Stimulated activated CD8-positive, alpha-beta memory T cell treated with anti-CD3 and anti-CD28 coated beads, Interleukin-7, amount 100 ng/mL, for 1 hour (primary cell): ENCODE measurements around the gene C1orf56.

ENCODE experiments used
- DNase-seq, 2 donors: peaks; one replicate each; pipeline ENCODE4 v3.0.0-alpha.2; 2020; ENCODE audit warnings: low read depth in 2 of 2

Gene C1orf56

DNA sequence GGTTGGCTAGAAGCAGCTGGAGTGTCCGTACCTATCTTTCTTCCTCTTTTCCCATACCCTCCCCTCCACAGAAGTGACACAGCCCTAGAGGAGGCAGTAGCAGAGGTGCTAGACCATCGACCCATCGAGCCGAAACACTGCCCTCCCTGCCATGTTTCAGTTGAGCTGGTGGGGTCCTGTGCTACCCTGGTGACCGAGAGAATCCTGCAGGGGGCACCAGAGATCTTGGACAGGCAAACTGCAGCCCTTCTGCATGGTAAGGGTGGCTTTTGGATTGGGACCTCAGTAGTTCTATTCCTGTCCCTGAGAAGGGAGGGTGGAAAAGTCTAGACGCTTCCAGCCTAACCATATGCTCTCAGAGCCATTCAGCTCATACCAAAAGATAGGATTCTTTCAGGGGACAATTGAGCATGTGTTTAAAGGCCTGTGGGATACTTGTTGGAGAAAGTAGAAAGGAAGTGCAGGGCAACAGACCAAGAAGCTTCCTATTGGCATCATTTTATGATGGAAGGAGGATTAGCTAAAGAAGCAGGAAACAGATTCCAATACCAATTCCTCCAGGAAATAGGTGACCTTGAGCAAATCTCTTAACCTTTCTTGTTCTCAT is 22.9 kb upstream of the C1orf56 start:
- DNase-seq, result peak; percentile 70 to 79

DNA sequence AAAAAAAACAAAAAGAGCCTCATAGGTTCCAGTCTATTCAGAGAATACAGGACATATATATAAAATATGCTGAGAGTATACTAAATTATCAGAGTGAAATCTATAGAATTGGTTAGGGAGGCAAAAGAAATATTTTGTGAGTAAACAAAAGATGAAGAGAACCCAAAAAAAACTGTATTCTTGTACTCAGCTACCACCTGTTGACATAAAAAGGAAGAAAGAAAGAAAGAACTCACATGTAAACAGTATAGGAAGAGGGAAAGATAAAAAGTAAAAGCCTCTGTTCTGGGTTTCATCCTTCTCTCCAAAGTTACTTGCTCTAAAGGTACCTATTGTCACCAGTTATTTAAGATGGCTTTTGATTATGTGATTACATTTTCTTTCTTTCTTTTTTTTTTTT is 21.1 kb upstream of the C1orf56 start:
- no peak for DNase-seq

DNA sequence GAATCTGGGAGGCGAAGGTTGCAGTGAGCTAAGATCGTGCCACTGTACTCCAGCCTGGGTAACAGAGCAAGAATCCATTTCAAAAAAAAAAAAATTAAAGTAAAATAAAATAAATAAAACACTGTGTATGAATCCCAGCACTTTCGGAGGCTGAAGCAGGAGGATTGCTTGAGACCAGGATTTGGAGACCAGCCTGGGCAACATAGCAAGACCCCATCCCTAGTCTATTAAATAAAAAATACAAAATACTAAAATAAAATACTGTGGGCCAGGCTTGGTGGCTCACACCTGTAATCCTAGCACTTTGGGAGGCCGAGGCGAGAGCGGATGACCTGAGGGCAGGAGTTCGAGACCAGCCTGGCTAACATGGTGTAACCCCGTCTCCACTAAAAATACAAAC is 15.4 kb upstream of the C1orf56 start:
- no peak for DNase-seq

DNA sequence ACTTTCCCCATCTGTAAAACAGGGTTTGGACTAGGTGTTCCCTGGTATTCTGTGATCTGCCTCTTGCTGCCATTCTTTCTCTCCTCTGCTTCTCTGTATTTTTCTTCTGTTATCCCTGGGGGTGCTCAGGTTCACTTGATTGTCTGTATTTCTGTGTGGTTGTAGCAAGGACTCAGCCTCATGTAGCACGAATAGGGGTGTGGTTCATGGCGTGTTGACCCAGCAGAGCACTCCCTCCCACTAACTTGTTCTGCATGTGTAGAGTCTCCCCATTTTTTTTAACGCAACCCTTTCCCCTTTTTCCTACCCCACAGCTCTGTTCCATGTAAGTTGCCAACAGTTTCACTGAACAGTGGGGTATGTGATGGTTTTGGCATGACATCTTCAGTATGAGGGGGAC is 12.4 kb upstream of the C1orf56 start:
- no peak for DNase-seq

DNA sequence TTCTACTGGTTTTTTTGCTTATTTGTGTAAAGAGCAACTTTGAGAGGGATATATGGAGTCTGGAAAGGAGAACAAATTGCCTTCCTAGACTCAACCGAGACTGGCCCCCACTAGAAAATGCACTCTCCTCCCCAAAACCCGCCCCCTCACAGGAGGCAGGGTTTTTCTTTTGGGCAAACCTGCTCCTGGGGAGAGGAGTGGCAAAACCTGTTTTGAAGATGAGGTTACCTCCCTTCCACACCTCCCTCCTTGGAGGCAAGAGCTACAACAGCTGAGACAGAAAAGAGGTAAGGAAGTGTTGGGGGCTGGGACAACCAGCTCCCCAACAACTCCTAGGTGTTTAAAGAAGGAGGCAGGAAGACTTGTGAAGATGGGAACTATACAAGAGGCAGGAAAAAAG is 11.2 kb upstream of the C1orf56 start, which contains the start of gene BNIPL:
BNIPL (plus strand) TSS at position 231 of the 400 bp plus-strand sequence; CDS start at position 371, 140 bp downstream.
- no peak for DNase-seq

DNA sequence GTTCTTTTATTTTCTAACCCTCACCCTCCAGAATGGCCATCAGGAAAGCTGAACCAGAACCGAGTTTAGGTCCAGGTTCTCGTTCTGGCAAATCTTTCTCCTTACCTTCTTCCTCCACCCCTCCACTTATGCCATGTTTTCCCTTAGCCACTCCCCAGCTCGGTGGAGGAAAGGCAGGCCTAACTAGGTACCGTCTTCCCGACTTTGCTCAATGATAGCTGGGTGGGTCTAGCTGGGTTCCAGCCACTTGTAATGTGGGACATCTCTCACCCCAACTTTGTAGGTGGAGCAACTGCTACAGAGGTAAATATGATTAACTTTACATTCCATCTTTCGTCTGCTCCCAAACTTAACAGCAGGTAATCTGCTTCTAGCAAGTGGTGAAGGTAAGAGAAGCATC is 10.5 kb upstream of the C1orf56 start:
- DNase-seq, result no peak

DNA sequence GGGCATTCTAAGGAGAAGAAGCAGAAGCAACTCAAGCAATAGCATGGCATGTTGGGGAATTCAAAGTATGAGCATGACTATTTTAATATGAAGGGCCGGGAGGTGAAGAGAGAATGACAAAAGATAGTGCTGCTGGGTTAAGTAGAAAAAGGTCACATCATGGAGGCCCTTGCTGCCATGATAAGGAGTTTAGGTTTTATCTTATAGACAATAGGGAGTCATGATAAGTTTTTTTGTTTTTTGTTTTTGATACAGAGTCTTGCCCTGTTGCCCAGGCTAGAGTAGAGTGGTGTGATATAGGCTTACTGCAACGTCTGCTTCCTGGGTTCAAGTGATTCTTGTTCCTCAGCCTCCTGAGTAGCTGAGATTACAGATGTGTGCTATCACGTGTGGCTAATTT is 8.0 kb upstream of the C1orf56 start:
- no peak for DNase-seq

DNA sequence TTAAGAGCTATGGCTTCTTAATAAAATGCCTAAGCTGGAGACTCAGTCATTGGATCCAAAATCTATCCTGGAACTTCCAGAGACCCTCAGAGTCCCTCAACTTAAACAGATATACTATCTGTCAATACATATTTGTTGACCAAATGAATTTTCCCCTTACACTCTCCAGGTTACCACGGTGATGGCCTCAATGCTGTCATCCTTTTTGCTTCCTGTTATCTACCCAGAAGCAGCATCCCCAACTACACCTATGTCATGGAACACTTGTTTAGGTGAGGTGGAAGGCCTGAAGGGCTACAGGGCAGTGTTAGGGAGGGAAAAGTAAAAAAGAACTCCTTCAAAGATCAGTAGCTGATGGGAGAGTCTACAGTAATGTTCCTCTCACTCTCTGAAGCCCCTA is 4.4 kb upstream of the C1orf56 start:
- no peak for DNase-seq

DNA sequence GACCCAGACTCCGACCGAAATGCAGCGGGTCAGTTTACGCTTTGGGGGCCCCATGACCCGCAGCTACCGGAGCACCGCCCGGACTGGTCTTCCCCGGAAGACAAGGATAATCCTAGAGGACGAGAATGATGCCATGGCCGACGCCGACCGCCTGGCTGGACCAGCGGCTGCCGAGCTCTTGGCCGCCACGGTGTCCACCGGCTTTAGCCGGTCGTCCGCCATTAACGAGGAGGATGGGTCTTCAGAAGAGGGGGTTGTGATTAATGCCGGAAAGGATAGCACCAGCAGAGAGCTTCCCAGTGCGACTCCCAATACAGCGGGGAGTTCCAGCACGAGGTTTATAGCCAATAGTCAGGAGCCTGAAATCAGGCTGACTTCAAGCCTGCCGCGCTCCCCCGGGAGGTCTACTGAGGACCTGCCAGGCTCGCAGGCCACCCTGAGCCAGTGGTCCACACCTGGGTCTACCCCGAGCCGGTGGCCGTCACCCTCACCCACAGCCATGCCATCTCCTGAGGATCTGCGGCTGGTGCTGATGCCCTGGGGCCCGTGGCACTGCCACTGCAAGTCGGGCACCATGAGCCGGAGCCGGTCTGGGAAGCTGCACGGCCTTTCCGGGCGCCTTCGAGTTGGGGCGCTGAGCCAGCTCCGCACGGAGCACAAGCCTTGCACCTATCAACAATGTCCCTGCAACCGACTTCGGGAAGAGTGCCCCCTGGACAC is 534 bp downstream of the C1orf56 start:
- DNase-seq, result no peak

DNA sequence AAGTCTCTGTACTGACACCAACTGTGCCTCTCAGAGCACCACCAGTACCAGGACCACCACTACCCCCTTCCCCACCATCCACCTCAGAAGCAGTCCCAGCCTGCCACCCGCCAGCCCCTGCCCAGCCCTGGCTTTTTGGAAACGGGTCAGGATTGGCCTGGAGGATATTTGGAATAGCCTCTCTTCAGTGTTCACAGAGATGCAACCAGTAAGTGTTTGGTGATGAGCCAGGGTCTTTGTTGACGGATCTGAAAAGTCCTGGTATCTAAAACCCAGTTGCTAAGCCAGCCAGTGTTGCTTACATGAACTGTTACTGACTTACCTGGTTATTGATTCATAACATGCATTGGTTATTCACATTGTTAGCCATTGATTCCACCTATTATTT is 1.1 kb downstream of the C1orf56 start:
- DNase-seq, result no peak

DNA sequence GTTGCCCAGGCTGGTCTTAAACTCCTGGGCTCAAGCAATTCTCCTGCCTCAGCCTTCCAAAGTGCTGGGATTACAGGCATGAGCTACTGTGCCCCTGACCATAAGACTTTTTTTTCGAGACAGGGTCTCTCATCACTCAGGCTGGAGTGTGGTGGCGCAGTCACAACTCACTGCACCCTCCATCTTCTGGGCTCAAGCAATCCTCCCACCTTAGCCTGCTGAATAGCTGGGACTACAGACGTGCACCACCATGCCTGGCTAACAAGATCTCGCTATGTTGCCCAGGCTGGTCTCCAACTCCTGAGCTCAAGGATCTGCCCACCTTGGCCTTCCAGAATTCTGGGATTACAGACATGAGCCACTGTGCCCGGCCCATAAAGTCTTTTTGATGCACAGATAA is 1.9 kb downstream of the C1orf56 start:
- no peak for DNase-seq

DNA sequence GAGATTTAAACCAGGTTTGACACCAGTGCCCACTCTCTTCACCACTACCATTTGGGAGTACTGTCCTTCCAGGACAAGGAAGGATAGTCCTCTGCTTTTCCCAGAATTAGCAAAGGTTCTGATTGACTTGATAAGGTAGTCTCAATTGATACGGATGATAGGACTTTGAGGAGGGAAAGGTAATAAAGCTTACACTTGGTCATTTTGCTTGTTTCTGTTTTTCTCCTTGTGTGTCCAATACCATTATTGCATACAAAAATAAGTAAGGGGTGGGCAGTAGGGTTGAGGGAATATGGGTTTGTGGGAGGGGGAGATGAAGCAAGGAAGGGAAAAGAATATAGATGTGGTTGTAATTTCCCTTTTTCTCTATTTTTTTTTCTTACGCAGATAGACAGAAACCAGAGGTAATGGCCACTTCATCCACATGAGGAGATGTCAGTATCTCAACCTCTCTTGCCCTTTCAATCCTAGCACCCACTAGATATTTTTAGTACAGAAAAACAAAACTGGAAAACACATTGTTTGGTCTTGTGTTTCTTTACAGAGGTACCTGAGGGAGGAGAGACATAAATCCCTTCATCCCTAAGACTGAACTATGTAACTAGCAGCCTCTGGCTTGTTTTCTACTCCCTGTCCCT is 2.6 kb downstream of the C1orf56 start:
- no peak for DNase-seq

DNA sequence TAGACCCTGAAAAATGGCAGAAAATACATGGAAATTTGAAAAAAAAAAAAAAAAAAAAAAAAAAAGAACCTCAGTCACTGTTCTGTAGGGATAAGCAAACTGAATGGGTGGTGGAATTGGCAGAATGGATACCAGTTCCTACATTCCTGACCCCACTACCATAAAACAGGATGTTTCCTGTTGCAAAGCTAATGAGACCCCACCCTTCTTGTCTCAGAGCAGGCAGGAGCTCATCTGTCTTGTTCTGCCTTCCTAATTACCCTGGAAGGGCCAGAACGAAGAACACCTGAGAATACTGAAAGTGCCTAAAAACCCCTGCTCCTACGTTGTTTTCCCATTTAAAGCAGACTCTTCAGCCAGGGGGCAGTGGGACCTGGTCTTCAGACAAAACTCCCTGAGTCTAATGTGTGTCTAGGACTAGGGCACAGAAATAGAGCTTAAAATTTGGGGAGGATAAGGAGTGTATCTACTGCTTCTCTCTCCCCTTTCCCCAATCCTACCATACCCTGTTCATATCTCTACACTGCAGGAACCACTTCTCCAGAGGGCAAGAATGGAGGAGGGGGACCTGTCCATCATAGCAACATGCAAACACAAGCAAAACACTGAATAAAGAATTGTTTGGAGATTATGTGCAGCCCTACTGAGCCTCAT is 3.9 kb downstream of the C1orf56 start:
- no peak for DNase-seq

DNA sequence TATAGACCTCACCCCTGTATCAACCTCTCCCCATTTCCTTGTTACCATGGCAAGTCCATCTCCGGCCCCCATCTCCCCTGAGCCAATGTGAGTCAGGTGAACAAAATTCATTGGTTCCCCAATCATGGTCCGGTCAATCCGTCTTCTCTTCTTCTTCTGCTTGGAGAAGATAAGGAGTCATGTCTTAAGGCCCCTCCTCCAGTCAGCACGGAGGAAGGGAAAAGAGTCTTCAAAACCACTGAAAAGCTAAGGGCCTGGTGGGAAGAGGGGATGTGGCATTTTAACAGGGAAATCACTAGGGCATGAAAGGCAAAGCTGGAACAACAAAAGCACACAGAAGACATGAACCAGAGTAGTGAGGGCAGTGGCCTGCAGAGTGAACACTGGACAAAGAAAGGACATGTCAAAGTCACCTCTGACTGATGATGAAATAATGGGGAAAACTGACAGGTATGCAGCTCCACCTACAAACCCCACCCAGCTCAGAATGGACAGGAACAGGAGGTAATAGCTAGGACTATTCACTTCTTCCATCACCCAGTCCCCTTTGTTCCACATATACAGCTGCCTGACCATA is 7.5 kb downstream of the C1orf56 start:
- no peak for DNase-seq

DNA sequence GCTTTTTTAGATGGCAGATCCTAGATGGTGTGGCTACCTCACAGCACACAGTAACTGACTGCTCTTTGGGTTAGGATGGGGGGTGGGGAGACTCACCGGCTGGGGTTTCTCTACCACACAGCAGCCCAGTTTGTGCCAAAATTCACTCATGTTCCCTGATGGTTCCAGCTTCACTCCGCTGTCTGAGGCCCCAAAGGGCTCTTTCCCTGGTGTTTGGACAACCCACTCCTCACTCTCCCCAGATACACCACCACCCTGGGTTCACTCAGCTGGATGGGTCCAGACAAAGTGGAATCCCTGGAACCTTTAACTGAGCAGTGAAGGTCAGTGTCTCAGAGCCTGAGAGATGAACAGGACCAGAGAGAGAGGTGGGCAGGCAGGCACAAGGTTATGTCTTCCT is 8.0 kb downstream of the C1orf56 start:
- DNase-seq, result no peak

DNA sequence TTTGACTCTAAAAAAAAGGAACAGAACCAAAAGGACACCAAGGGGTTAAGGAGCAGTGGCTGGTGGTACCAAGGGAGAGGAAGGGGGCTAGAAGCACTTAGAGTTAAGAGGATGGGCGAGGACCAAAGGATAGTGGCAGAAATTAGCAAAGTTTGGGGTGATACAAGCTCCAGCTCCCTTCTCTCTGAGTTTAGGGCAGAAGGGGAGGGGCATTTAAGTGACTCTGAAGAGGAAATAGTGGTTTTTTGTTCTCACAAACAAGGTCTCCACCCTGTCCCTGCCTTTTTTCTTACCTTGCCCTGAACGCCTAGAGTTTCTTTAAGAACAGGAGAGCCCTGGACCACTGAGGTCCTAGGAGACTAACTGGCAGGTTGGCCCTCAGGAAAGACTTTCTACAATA is 8.6 kb downstream of the C1orf56 start:
- DNase-seq, result no peak

DNA sequence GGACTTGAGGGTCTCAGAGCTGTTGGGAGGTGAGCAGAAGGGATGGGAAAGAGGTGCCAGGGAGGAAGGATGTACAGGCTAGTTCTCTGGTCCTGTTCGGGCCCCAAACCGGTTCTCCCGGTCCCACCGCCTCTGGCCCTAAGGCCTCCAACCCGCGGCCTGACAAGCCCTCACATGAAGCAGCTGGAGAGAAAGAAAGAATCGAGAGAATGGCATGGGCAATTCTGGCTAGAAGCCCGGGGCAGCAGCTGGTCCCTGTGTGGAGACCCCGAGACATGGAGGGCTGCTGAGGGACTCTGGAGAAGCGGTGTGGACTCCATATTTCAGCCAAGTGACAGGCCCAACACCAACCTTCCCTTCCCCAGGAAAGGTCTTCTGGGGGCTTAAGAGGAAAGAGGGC is 11.1 kb downstream of the C1orf56 start:
- DNase-seq, result no peak

DNA sequence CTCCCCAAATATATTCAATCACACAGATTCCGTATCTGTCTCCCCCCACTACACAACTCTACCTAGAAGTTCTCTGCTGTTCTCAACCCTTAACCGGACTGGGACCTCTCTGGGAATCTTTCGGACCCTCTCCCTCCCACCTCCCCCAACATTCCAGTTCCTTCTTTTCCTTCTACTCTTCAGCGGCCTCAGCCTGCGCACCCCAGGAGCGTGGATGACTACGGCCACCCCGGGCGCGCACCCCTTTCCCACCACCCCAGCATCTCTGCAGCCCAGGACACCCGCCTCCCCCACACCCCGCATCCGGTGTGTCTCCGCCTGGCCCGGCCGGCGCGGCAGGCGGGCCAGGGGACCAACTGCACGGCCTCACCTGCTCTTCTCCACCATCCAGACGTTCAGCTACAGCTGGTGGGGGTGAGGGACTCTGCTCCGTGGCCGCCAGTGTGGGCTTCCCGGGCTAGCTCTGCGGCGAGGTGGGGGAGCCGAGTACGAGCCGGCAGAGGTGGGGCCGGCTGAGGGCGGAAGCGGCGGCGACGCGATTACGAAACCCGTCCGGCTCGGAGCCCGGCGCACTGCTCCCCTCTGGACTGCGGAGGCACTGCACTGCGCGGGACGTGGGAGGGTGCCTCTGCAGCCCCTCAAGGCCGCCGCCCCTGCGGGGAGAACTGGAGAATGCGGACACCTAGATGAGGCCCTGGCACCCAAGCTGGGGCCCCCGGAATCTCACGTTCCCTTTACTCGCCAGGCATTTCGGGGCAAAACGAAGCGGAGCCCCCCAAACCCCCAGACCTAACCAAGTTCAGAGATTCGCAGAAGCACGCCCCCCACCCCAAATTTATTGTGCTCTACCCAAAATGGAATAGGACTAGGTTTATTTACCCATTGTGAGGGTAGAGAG is 11.8 kb downstream of the C1orf56 start, which contains the start of gene CDC42SE1:
CDC42SE1 (minus strand) TSS at position 514 of the 898 bp plus-strand sequence. CDS start 3,892 bp downstream, outside the sequence.
- DNase-seq, result peak; percentile 65 to 67

DNA sequence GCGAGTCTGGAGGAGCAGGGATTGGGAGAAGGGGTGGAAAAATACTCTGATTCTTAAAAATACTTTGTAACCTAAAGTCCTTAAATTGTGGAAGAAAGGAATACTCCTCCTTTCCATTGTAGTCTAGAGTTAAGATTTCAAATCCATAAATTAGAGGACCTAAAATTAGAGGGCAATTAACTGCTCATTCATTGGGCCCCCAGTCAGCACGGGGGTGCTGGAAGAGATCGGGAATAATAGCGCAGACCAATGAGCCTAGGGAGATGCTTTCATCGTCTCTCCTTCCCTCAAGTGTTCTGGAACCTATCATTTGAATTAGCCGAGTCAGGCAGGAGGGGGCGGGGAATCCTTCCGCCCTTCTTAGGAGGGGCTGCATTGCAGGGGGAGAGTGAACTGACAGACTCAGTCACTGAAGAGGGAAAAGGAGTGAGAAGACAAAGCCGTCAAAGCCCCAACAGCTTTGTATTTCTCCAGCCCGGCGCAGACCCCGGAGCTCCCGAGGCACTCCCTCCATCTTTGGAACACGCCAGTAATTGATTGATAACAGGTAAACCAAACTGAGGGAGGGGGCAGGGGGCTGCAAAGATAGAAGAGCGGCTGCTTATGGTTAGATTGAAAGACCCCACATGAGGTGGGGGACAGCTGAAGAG is 12.6 kb downstream of the C1orf56 start, which contains the start of gene MLLT11:
MLLT11 (plus strand) TSS at position 391 of the 650 bp plus-strand sequence. CDS start 6,828 bp downstream, outside the sequence.
- no peak for DNase-seq

DNA sequence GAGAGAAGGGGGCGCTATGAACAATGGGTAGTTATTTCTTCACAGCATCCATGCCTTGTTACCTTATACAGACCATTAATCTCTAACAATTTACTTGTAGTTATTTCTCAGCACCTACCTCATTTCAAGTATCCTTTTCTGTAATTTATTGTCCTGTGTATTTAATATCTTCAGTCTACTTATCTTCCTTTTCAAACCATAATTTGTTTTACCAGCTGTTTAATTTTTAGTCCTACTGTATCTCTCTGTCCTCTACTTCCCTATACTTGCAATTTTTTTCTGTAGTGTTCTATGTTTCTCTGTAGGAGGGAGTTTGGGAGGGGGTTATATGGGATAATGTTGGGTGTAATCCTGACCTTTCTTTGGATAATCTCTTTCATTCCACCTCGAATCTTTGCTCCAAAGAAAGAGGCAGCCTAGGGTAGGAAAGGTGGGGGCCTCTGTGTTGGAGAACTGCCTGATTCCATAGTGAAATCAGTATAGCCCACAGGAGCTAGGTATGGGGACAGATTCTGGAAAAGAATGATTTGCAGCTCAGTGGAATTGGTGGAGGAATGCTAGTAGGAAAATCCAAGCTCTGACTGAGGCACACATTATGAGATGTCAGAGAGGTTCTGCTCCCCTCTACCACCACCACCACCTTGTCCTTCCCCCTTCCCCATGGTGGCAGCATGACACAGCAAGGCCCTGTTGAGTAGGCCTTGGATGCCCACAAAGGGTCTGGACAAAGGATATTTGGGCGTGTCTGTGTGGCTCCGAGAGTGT is 13.3 kb downstream of the C1orf56 start:
- no peak for DNase-seq
